Lower lobe of right lung (tissue), 2 donors: Measurements from ENCODE around the gene NMUR1. TPM values are rescaled to one million over a fixed set of nuclear protein-coding genes. Genes with fewer than 3 reads are reported as not detected.
A peak's percentile ranks its signal among the peaks of the same experiment; 100 is the strongest.

Experiments used
- ATAC-seq, 2 donors: fragments of 200-7000 bp; cut with Tn5 transposase; one replicate each; pipeline ENCODE4 v1.9.1; 2020 to 2022; ENCODE audit warnings: mild to moderate bottlenecking in 2 of 2, moderate library complexity in 2 of 2
- DNase-seq: peaks from one replicate; pipeline ENCODE4 v3.0.0-alpha.2; 2020
- H3K27ac ChIP-seq: fragments of 200-600 bp; one replicate; pipeline ENCODE4 v1.8.0; 2022
- H3K27me3 ChIP-seq: fragments of 200-600 bp; one replicate; pipeline ENCODE4 v1.8.0; 2022; ENCODE audit warnings: low read depth
- H3K36me3 ChIP-seq: fragments of 200-600 bp; one replicate; pipeline ENCODE4 v1.8.0; 2022; ENCODE audit warnings: mild to moderate bottlenecking
- H3K4me1 ChIP-seq: fragments of 200-600 bp; one replicate; pipeline ENCODE4 v1.8.0; 2022
- H3K4me3 ChIP-seq: fragments of 200-600 bp; one replicate; pipeline ENCODE4 v1.8.0; 2022; ENCODE audit warnings: mild to moderate bottlenecking
- H3K9me3 ChIP-seq: fragments of 200-600 bp; one replicate; pipeline ENCODE4 v1.8.0; 2022
- intact Hi-C: fragments of 100-400 bp; cut with DNase I; formaldehyde crosslinking; loops from one replicate; pipeline ENCODE4 v1.11.0; 2022
- total RNA-seq: library from RNA; stranded (reverse); fragmentation: NEBNext Ultra II Directional; extraction: Animal tissue kit (Norgen Biotek cat#: 25700); gene quantifications from one replicate; pipeline ENCODE4 v1.2.1, GENCODE V29; 2021
- TF ChIP-seq, protein P1 (sequence below): fragments of 200-600 bp; IDR thresholded peaks from one replicate; pipeline ENCODE4 v1.8.0; 2022; ENCODE audit warnings: antibody characterized with exemption, mild to moderate bottlenecking
- donor health status: DM: no; HTN: yes; CAD: no; lungs with severe emphysema.

NMUR1 gene
- total RNA-seq, 1 donor from 2014 or later: 4.4 TPM

DNA sequence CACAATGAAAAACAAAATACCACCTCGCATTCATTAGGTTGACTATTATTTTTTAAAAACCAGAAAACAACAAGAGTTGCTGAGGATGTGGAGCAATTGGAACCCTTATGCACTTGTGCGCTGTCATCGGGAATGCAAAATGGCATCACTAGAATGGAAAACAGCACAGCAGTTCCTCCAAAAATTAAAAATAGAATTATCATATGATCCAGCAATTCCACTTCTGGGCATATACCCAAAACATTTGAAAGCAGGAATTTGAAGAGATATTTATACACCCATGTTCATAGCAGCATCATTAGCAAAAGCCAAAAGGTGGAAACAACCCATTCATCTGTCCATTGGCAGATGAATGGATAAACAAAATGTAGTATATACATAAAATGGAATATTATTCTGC lies 11.9 kb upstream of the NMUR1 start:
- no peak for DNase-seq
- intact Hi-C loops: no loop called here
- TF ChIP-seq, protein P1, sequence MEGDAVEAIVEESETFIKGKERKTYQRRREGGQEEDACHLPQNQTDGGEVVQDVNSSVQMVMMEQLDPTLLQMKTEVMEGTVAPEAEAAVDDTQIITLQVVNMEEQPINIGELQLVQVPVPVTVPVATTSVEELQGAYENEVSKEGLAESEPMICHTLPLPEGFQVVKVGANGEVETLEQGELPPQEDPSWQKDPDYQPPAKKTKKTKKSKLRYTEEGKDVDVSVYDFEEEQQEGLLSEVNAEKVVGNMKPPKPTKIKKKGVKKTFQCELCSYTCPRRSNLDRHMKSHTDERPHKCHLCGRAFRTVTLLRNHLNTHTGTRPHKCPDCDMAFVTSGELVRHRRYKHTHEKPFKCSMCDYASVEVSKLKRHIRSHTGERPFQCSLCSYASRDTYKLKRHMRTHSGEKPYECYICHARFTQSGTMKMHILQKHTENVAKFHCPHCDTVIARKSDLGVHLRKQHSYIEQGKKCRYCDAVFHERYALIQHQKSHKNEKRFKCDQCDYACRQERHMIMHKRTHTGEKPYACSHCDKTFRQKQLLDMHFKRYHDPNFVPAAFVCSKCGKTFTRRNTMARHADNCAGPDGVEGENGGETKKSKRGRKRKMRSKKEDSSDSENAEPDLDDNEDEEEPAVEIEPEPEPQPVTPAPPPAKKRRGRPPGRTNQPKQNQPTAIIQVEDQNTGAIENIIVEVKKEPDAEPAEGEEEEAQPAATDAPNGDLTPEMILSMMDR: no peak
- Histone ChIP-seq H3K4me1 (peaks cover 41% of the 10 kb centered on the region), H3K27ac (peak overlapping the region; percentile 71), H3K9me3 (peaks cover 5% of the 10 kb centered on the region), H3K36me3 (no peaks in the 10 kb centered on the region), H3K27me3 (no peaks in the 10 kb centered on the region), H3K4me3 (no peak overlapping the region)
- no peak for ATAC-seq

GRCh38 chr2:231541645-231542044 lies 11.4 kb upstream of the NMUR1 start:
- H3K9me3 ChIP-seq: peaks cover 5% of the 10 kb centered on the region
- intact Hi-C loops: no loop called here
- no peaks in the 10 kb centered on the region for H3K36me3 ChIP-seq
- peak in 1 of 2 donors; percentile 19 for ATAC-seq
- H3K27me3 ChIP-seq: no peaks in the 10 kb centered on the region
- H3K4me3 ChIP-seq: no peak overlapping the region
- DNase-seq: no peak
- peak overlapping the region; percentile 71 for H3K27ac ChIP-seq
- H3K4me1 ChIP-seq: peaks cover 40% of the 10 kb centered on the region
- TF ChIP-seq, protein P1: peak; percentile 30

DNA sequence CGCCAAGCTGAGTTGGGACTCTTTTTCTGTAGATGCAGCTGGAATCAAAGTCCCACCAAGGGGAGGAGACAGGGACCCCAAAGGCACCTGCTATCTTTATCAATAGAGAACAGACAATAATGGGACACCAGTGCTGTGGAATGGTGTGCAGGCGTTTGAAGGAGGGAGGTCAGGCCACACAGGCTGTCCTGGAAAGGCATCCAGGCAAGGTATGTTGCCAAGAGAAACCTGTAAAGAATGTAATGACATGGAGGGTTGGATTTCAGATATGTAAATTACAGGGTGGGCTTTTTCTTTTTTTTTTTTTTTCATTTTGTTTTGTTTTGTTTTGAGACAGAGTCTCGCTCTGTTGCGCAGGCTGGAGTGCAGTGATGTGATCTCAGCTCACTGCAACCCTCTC lies 9.7 kb upstream of the NMUR1 start:
- no peak for ATAC-seq

DNA sequence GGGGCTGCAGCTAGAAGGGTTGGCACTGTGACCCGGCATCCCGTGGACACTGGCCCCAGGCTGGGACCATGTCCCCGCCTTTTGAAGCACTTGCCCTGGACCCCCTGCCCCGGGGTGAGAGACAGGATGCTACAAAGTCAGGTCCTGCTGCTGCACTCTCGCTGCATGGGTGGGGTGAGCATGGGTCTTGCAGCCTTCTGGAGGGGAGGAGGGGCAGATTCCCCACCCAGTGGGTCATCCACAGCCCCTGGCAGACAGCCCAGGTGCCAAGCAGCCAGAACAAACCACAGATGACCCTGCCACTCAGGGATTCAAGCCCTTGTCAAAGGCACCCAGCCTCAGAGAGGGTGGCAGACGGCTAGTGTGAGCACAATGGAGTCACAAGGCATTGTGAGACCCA lies 5.7 kb upstream of the NMUR1 start:
- intact Hi-C loops: no loop called here
- Histone ChIP-seq H3K4me3 (no peak overlapping the region), H3K27me3 (no peaks in the 10 kb centered on the region), H3K4me1 (peaks cover 10% of the 10 kb centered on the region), H3K36me3 (no peaks in the 10 kb centered on the region), H3K9me3 (no peaks in the 10 kb centered on the region), H3K27ac (no peak overlapping the region)
- TF ChIP-seq, protein P1: no peak
- peak; percentile 19 for DNase-seq
- no peak for ATAC-seq

More for the DNA sequence above, 9.7 kb upstream of the NMUR1 start:
- intact Hi-C loops: no loop called here
- H3K4me1 ChIP-seq: peaks cover 26% of the 10 kb centered on the region
- H3K36me3 ChIP-seq: no peaks in the 10 kb centered on the region
- peaks cover 5% of the 10 kb centered on the region for H3K9me3 ChIP-seq
- no peaks in the 10 kb centered on the region for H3K27me3 ChIP-seq
- peak; percentile 8 for DNase-seq
- TF ChIP-seq, protein P1: no peak
- H3K27ac ChIP-seq: no peak overlapping the region
- no peak overlapping the region for H3K4me3 ChIP-seq

GRCh38 chr2:231533777-231534125 lies 3.5 kb upstream of the NMUR1 start:
- Histone ChIP-seq H3K4me3 (no peak overlapping the region), H3K27me3 (peaks cover 12% of the 10 kb centered on the region), H3K4me1 (peaks cover 21% of the 10 kb centered on the region), H3K9me3 (no peaks in the 10 kb centered on the region), H3K36me3 (no peaks in the 10 kb centered on the region), H3K27ac (no peak overlapping the region)
- no peak for DNase-seq
- TF ChIP-seq, protein P1: no peak
- ATAC-seq: no peak
- intact Hi-C loops: no loop called here
